Measurements from ENCODE around the gene EDNRB.

GRCh38 chr13:77911751-77912150, 6.9 kb downstream of the EDNRB start:
- no peak for TF ChIP-seq CTCF (conservative IDR thresholded peaks at IDR 0.05; ENCODE audit: low read length)
- TF ChIP-seq EZH2phosphoT487 (IDR thresholded peaks at IDR 0.05; ENCODE audit: borderline replicate concordance): no peak

All from Loucy (cell line).